Endothelial cell of umbilical vein (primary cell): ENCODE data around the gene ITGAE. TPM values are rescaled to one million over a fixed set of nuclear protein-coding genes. Genes with fewer than 3 reads are reported as not detected.

Experiments
- BruUV-seq: library from RNA; stranded (reverse); fragments of 400-500 nt; replicated peaks from 2 replicates; lab custom pipeline; 2021; lab: Mats Ljungman, UMichigan
- CTCF ChIA-PET: fragments of 300-600, 350-600 bp; sonication (Branson Sonifier 250); formaldehyde crosslinking; loops from one replicate; lab custom pipeline; 2021; ENCODE audit warnings: antibody characterized with exemption, inconsistent platforms; lab: Charles Lee
- POLR2A ChIA-PET: fragments of 300-600, 350-600 bp; sonication (Branson Sonifier 250); formaldehyde crosslinking; loops from one replicate; lab custom pipeline; 2021; ENCODE audit warnings: antibody characterized with exemption, inconsistent platforms; lab: Charles Lee
- DNase-seq: peaks from one replicate; pipeline ENCODE4 v3.0.0-alpha.2; 2011; ENCODE audit warnings: low read depth, low spot score
- FAIRE-seq: peaks from 2 replicates; lab custom pipeline; 2011; peaks lifted over from hg19 to GRCh38; lab: Jason Lieb, UNC
- H2AFZ ChIP-seq: 2 replicates; pipeline ENCODE4 v1.6.0; 2012; ENCODE audit warnings: low read depth, low read length, control low read depth, inconsistent platforms
- H3K27ac ChIP-seq: 2 replicates; pipeline ENCODE4 v1.5.1; 2011; ENCODE audit warnings: low read depth, mild to moderate bottlenecking, control low read depth, low read length, moderate library complexity; ENCODE audit not compliant: insufficient read depth
- H3K27me3 ChIP-seq, 2 experiments: 2 replicates each; pipeline versions ENCODE4 v1.6.0 to v1.6.1; 2011; ENCODE audit warnings: low read length in 2 of 2, mixed read lengths in 1 of 2; ENCODE audit not compliant: control insufficient read depth in 2 of 2, insufficient read depth in 2 of 2
- H3K36me3 ChIP-seq, 2 experiments: 2 replicates in 1 of 2; 3 replicates in 1 of 2; pipeline ENCODE4 v1.5.1; 2011; ENCODE audit warnings: low read length in 2 of 2, mild to moderate bottlenecking in 1 of 2, moderate library complexity in 1 of 2; ENCODE audit not compliant: control insufficient read depth in 2 of 2, insufficient read depth in 2 of 2; ENCODE audit errors: extremely low read depth in 1 of 2
- H3K4me1 ChIP-seq: 3 replicates; pipeline ENCODE4 v1.5.1; 2011; ENCODE audit warnings: mild to moderate bottlenecking, low read length; ENCODE audit not compliant: control insufficient read depth, insufficient read depth; ENCODE audit errors: extremely low read depth
- H3K4me2 ChIP-seq: 2 replicates; pipeline ENCODE4 v1.6.1; 2011; ENCODE audit warnings: low read length, control low read depth, mixed read lengths; ENCODE audit not compliant: insufficient read depth
- H3K4me3 ChIP-seq, 3 experiments: fragments of 200-600 bp in 1 of 3; sonication (generic), shearing (Covaris generic) in 1 of 3; replicated peaks in 1 of 3; 2 replicates each; pipeline ENCODE4 v1.5.1; 2011 to 2016; ENCODE audit warnings: control low read depth in 3 of 3, low read length in 3 of 3, mild to moderate bottlenecking in 2 of 3, inconsistent platforms in 1 of 3, low read depth in 1 of 3, moderate library complexity in 1 of 3; ENCODE audit not compliant: insufficient read depth in 1 of 3
- H3K79me2 ChIP-seq: 2 replicates; pipeline ENCODE4 v1.6.0; 2012; ENCODE audit warnings: low read length, inconsistent platforms; ENCODE audit not compliant: control insufficient read depth, insufficient read depth
- H3K9ac ChIP-seq: replicated peaks from 2 replicates; pipeline ENCODE3; 2011; ENCODE audit warnings: low read length, control low read depth; ENCODE audit not compliant: insufficient read depth; ENCODE audit errors: extremely low read depth
- H3K9me1 ChIP-seq: replicated peaks from 3 replicates; pipeline ENCODE4 v1.6.0; 2011; ENCODE audit warnings: mild to moderate bottlenecking, low read length; ENCODE audit not compliant: control insufficient read depth, insufficient read depth; ENCODE audit errors: extremely low read depth
- H3K9me3 ChIP-seq: replicated peaks from 2 replicates; pipeline ENCODE4 v1.5.1; 2012; ENCODE audit warnings: low read length, inconsistent platforms; ENCODE audit not compliant: control insufficient read depth, insufficient read depth
- H4K20me1 ChIP-seq: replicated peaks from 2 replicates; pipeline ENCODE3; 2011; ENCODE audit warnings: mild to moderate bottlenecking, low read length; ENCODE audit not compliant: control insufficient read depth, insufficient read depth; ENCODE audit errors: extremely low read depth
- CTCF ChIP-seq, 2 donors: IDR thresholded peaks; 1 replicate in 1 of 2; 2 replicates in 1 of 2; pipeline ENCODE4 v1.5.1; 2011; ENCODE audit warnings: low read length in 2 of 2, mild to moderate bottlenecking in 2 of 2, moderate library complexity in 2 of 2, control low read depth in 1 of 2, inconsistent platforms in 1 of 2, low read depth in 1 of 2; ENCODE audit not compliant: insufficient read depth in 1 of 2; ENCODE audit errors: extremely low read depth in 1 of 2
- GATA2 ChIP-seq: IDR thresholded peaks from 2 replicates; pipeline ENCODE4 v1.7.0; 2011; ENCODE audit warnings: low read depth, mild to moderate bottlenecking, moderate library complexity, mixed read lengths, low read length; ENCODE audit not compliant: insufficient read length, insufficient read depth
- POLR2AphosphoS5 ChIP-seq: IDR thresholded peaks from 2 replicates; pipeline ENCODE4 v1.6.1; 2012; ENCODE audit warnings: low read depth, mild to moderate bottlenecking, control low read depth, low read length, moderate library complexity; ENCODE audit not compliant: insufficient read depth
- dilution Hi-C: fragments of 300-500 bp; cut with MboI; formaldehyde crosslinking; loops from one replicate; pipeline ENCODE4 v1.15.0; 2019; ENCODE audit warnings: low sequenced_read_pairs; ENCODE audit not compliant: extremely low pct_ligation_motif_present
- intact Hi-C: fragments of 100-400 bp; cut with micrococcal nuclease; formaldehyde crosslinking; loops from one replicate; pipeline ENCODE4 v1.10.0; 2022
- polyA plus RNA-seq, 4 experiments: library from polyadenylated mRNA; depleted of rRNA in 3 of 4; stranded (reverse) in 3 of 4; unstranded in 1 of 4; fragments of >200 nt; gene quantifications; 2 replicates each; pipeline versions ENCODE4 v1.2.1 to v1.2.3, GENCODE V29; 2011 to 2012; ENCODE audit warnings: missing spikeins in 1 of 4
- total RNA-seq: library from RNA; stranded (reverse); gene quantifications from 2 replicates; pipeline ENCODE4 v1.2.3, GENCODE V29; 2021
- TF ChIP-seq, protein P1 (sequence below): IDR thresholded peaks from 2 replicates; pipeline ENCODE4 v1.6.1; 2011; ENCODE audit not compliant: insufficient read depth, insufficient read length

The ITGAE gene
- total and polyA plus RNA-seq, 2 donors (not counting 3 experiments of a cell fraction or from before 2014, with no cell fraction given): 29.6 to 71.6 TPM

DNA sequence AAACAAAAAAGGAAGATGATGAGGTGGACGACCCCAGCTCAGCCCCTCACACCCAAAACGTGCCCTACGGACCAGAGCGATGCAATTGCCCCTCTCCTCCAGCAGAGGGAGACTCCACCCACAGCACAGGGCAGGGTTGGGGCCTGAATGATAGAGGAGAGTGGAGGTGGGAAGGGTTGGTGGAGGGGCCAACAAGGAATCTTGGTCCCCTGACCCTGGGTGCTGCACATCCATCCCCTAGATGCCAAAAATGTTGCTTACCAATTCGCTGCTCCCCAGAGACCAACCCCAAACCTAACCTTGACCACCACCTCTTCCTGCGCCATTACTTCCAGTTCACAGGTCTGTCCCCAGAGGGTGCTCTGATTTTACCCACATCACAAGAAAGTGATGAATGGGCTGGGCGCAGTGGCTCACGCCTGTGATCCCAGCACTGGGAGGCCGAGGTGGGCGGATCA is 117.9 kb downstream of the ITGAE start:
- DNase-seq (peak; percentile 31), FAIRE-seq (peak; percentile 38)
- H3K27ac ChIP-seq: no peak overlapping the region
- CTCF ChIA-PET: interaction anchor here (0.6 to 1.8 kb wide), 25 partner anchors 9 to 635 kb away, joined by 3 to 22 read pairs (median 4); partner anchors contain the start of genes HASPIN and P2RX5
- H3K4me2 ChIP-seq: no peak overlapping the region
- no peak overlapping the region for H2AFZ ChIP-seq
- no peaks in the 10 kb centered on the region for H3K36me3 ChIP-seq
- H3K9me1 ChIP-seq: no peaks in the 10 kb centered on the region
- intact Hi-C loops (loop anchor here (2.0 kb wide), 2 partner anchors 40 to 144 kb away; partner anchors contain the start of gene HASPIN), dilution Hi-C loops (no loop called here)
- BruUV-seq: no TSS peak
- POLR2A ChIA-PET: no interaction called here
- peak; percentile 93 to 96 for TF ChIP-seq CTCF (IDR thresholded peaks at IDR 0.05; ENCODE audit: extremely low read depth in 1 of 2, insufficient read depth in 1 of 2, low read depth in 1 of 2, low read length in 2 of 2)
- TF ChIP-seq GATA2: no peak
- TF ChIP-seq POLR2AphosphoS5: no peak
- TF ChIP-seq, protein P1, sequence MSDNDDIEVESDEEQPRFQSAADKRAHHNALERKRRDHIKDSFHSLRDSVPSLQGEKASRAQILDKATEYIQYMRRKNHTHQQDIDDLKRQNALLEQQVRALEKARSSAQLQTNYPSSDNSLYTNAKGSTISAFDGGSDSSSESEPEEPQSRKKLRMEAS: no peak
- no peaks in the 10 kb centered on the region for H3K4me1 ChIP-seq
- peaks cover 0 to 7% of the 10 kb centered on the region in 2 experiments for H3K27me3 ChIP-seq
- no peaks in the 10 kb centered on the region for H4K20me1 ChIP-seq
- no peak overlapping the region for H3K9ac ChIP-seq
- H3K79me2 ChIP-seq: no peaks in the 10 kb centered on the region
- H3K9me3 ChIP-seq: no peaks in the 10 kb centered on the region
- no peak overlapping the region for H3K4me3 ChIP-seq
